ENCODE measurements around the gene MALT1.

MALT1 gene

GRCh38 chr18:58670404-58671110 is 708 bp upstream of the MALT1 start:
- peak overlapping the region; percentile 64 to 71 for H3K4me3 ChIP-seq (ENCODE audit: low read depth in 1 of 2, low read length in 2 of 2)
- H3K27me3 ChIP-seq (ENCODE audit: low read depth, low read length), result no peaks in the 10 kb centered on the region
- no peaks in the 10 kb centered on the region for H3K9me3 ChIP-seq (ENCODE audit: control insufficient read depth in 1 of 2, low read length in 2 of 2)
- peak overlapping the region; percentile 43 for H3K27ac ChIP-seq (ENCODE audit: low read length)
- no peaks in the 10 kb centered on the region for H3K36me3 ChIP-seq (ENCODE audit: control insufficient read depth in 1 of 2, insufficient read depth in 2 of 2, low read length in 2 of 2)
- peaks cover 4 to 8% of the 10 kb centered on the region in 2 donors for H3K4me1 ChIP-seq (ENCODE audit: control insufficient read depth in 1 of 2, insufficient read depth in 2 of 2, low read length in 2 of 2)

- Histone ChIP-seq H3K9me3 (ENCODE audit: control insufficient read depth in 1 of 2, low read length in 2 of 2) (no peaks in the 10 kb centered on the region), H3K36me3 (ENCODE audit: control insufficient read depth in 1 of 2, insufficient read depth in 2 of 2, low read length in 2 of 2) (no peaks in the 10 kb centered on the region), H3K4me1 (ENCODE audit: control insufficient read depth in 1 of 2, insufficient read depth in 2 of 2, low read length in 2 of 2) (peaks cover 4 to 8% of the 10 kb centered on the region in 2 donors), H3K27ac (ENCODE audit: low read length) (peak overlapping the region; percentile 46), H3K4me3 (ENCODE audit: low read depth in 1 of 2, low read length in 2 of 2) (peak overlapping the region; percentile 71 to 83), H3K27me3 (ENCODE audit: low read depth, low read length) (no peaks in the 10 kb centered on the region)
Measured at GRCh38 chr18:58671632-58672564, 633 bp downstream of the MALT1 start.

GRCh38 chr18:58674159-58674558 is 2.9 kb downstream of the MALT1 start:
- Histone ChIP-seq H3K27ac (ENCODE audit: low read length) (no peak overlapping the region), H3K4me3 (ENCODE audit: low read depth in 1 of 2, low read length in 2 of 2) (no peak overlapping the region), H3K27me3 (ENCODE audit: low read depth, low read length) (no peaks in the 10 kb centered on the region), H3K36me3 (ENCODE audit: control insufficient read depth in 1 of 2, insufficient read depth in 2 of 2, low read length in 2 of 2) (no peaks in the 10 kb centered on the region), H3K4me1 (ENCODE audit: control insufficient read depth in 1 of 2, insufficient read depth in 2 of 2, low read length in 2 of 2) (peaks cover 4 to 8% of the 10 kb centered on the region in 2 donors), H3K9me3 (ENCODE audit: control insufficient read depth in 1 of 2, low read length in 2 of 2) (no peaks in the 10 kb centered on the region)

- H3K4me1 ChIP-seq (ENCODE audit: control insufficient read depth in 1 of 2, insufficient read depth in 2 of 2, low read length in 2 of 2), result peaks cover 4 to 8% of the 10 kb centered on the region in 2 donors
- H3K36me3 ChIP-seq (ENCODE audit: control insufficient read depth in 1 of 2, insufficient read depth in 2 of 2, low read length in 2 of 2), result no peaks in the 10 kb centered on the region
- no peak overlapping the region for H3K4me3 ChIP-seq (ENCODE audit: low read depth in 1 of 2, low read length in 2 of 2)
- H3K27ac ChIP-seq (ENCODE audit: low read length), result no peak overlapping the region
- no peaks in the 10 kb centered on the region for H3K27me3 ChIP-seq (ENCODE audit: low read depth, low read length)
- H3K9me3 ChIP-seq (ENCODE audit: control insufficient read depth in 1 of 2, low read length in 2 of 2), result no peaks in the 10 kb centered on the region
Measured at GRCh38 chr18:58674863-58675472, 3.7 kb downstream of the MALT1 start.

- no peak overlapping the region for H3K27ac ChIP-seq (ENCODE audit: low read length)
- H3K36me3 ChIP-seq (ENCODE audit: control insufficient read depth in 1 of 2, insufficient read depth in 2 of 2, low read length in 2 of 2), result peaks cover 0 to 4% of the 10 kb centered on the region in 2 donors
- H3K9me3 ChIP-seq (ENCODE audit: control insufficient read depth in 1 of 2, low read length in 2 of 2), result no peaks in the 10 kb centered on the region
- no peaks in the 10 kb centered on the region for H3K27me3 ChIP-seq (ENCODE audit: low read depth, low read length)
- H3K4me1 ChIP-seq (ENCODE audit: control insufficient read depth in 1 of 2, insufficient read depth in 2 of 2, low read length in 2 of 2), result peaks cover 0 to 8% of the 10 kb centered on the region in 2 donors
- H3K4me3 ChIP-seq (ENCODE audit: low read depth in 1 of 2, low read length in 2 of 2), result no peak overlapping the region
Measured at GRCh38 chr18:58676270-58676669, 5.0 kb downstream of the MALT1 start.

- Histone ChIP-seq H3K4me3 (ENCODE audit: low read depth in 1 of 2, low read length in 2 of 2) (no peak overlapping the region), H3K27me3 (ENCODE audit: low read depth, low read length) (no peaks in the 10 kb centered on the region), H3K27ac (ENCODE audit: low read length) (peak overlapping the region; percentile 0), H3K9me3 (ENCODE audit: control insufficient read depth in 1 of 2, low read length in 2 of 2) (no peaks in the 10 kb centered on the region), H3K4me1 (ENCODE audit: control insufficient read depth in 1 of 2, insufficient read depth in 2 of 2, low read length in 2 of 2) (peaks cover 0 to 3% of the 10 kb centered on the region in 2 donors), H3K36me3 (ENCODE audit: control insufficient read depth in 1 of 2, insufficient read depth in 2 of 2, low read length in 2 of 2) (peaks cover 6 to 23% of the 10 kb centered on the region in 2 donors)
Measured at GRCh38 chr18:58682429-58683069, 11.3 kb downstream of the MALT1 start.

- no peak overlapping the region for H3K4me3 ChIP-seq (ENCODE audit: low read depth in 1 of 2, low read length in 2 of 2)
- no peaks in the 10 kb centered on the region for H3K9me3 ChIP-seq (ENCODE audit: control insufficient read depth in 1 of 2, low read length in 2 of 2)
- no peaks in the 10 kb centered on the region for H3K4me1 ChIP-seq (ENCODE audit: control insufficient read depth in 1 of 2, insufficient read depth in 2 of 2, low read length in 2 of 2)
- H3K27ac ChIP-seq (ENCODE audit: low read length), result no peak overlapping the region
- peaks cover 6 to 22% of the 10 kb centered on the region in 2 donors for H3K36me3 ChIP-seq (ENCODE audit: control insufficient read depth in 1 of 2, insufficient read depth in 2 of 2, low read length in 2 of 2)
- H3K27me3 ChIP-seq (ENCODE audit: low read depth, low read length), result no peaks in the 10 kb centered on the region
Measured at GRCh38 chr18:58687871-58688308, 16.6 kb downstream of the MALT1 start.

- Histone ChIP-seq H3K9me3 (ENCODE audit: control insufficient read depth in 1 of 2, low read length in 2 of 2) (no peaks in the 10 kb centered on the region), H3K36me3 (ENCODE audit: control insufficient read depth in 1 of 2, insufficient read depth in 2 of 2, low read length in 2 of 2) (peaks cover 6 to 20% of the 10 kb centered on the region in 2 donors), H3K27ac (ENCODE audit: low read length) (no peak overlapping the region), H3K4me1 (ENCODE audit: control insufficient read depth in 1 of 2, insufficient read depth in 2 of 2, low read length in 2 of 2) (no peaks in the 10 kb centered on the region), H3K4me3 (ENCODE audit: low read depth in 1 of 2, low read length in 2 of 2) (no peak overlapping the region), H3K27me3 (ENCODE audit: low read depth, low read length) (no peaks in the 10 kb centered on the region)
Measured at GRCh38 chr18:58690259-58690658, 19.0 kb downstream of the MALT1 start.

- no peak overlapping the region for H3K4me3 ChIP-seq (ENCODE audit: low read depth in 1 of 2, low read length in 2 of 2)
- H3K27me3 ChIP-seq (ENCODE audit: low read depth, low read length), result no peaks in the 10 kb centered on the region
- H3K27ac ChIP-seq (ENCODE audit: low read length), result no peak overlapping the region
- peaks cover 6 to 14% of the 10 kb centered on the region in 2 donors for H3K36me3 ChIP-seq (ENCODE audit: control insufficient read depth in 1 of 2, insufficient read depth in 2 of 2, low read length in 2 of 2)
- no peaks in the 10 kb centered on the region for H3K4me1 ChIP-seq (ENCODE audit: control insufficient read depth in 1 of 2, insufficient read depth in 2 of 2, low read length in 2 of 2)
- H3K9me3 ChIP-seq (ENCODE audit: control insufficient read depth in 1 of 2, low read length in 2 of 2), result no peaks in the 10 kb centered on the region
Measured at GRCh38 chr18:58691256-58691655, 20.0 kb downstream of the MALT1 start.

- Histone ChIP-seq H3K36me3 (ENCODE audit: control insufficient read depth in 1 of 2, insufficient read depth in 2 of 2, low read length in 2 of 2) (peaks cover 9 to 16% of the 10 kb centered on the region in 2 donors), H3K4me1 (ENCODE audit: control insufficient read depth in 1 of 2, insufficient read depth in 2 of 2, low read length in 2 of 2) (no peaks in the 10 kb centered on the region), H3K27me3 (ENCODE audit: low read depth, low read length) (no peaks in the 10 kb centered on the region), H3K4me3 (ENCODE audit: low read depth in 1 of 2, low read length in 2 of 2) (no peak overlapping the region), H3K9me3 (ENCODE audit: control insufficient read depth in 1 of 2, low read length in 2 of 2) (no peaks in the 10 kb centered on the region), H3K27ac (ENCODE audit: low read length) (no peak overlapping the region)
Measured at GRCh38 chr18:58692422-58693185, 21.3 kb downstream of the MALT1 start.
